NCI-H2171 treated with DMSO at 0.1 percent for 48 hours (cell line): ENCODE data around the gene CHRNA9.

ENCODE experiments used
- DNase-seq: peaks from one replicate; lab custom pipeline; 2025; lab: John Stamatoyannopoulos, UW

The CHRNA9 gene

GRCh38 chr4:40337523-40337922 lies 2.4 kb downstream of the CHRNA9 start:
- no peak for DNase-seq

- no peak for DNase-seq
Measured at GRCh38 chr4:40340030-40340429, 4.9 kb downstream of the CHRNA9 start.

DNA sequence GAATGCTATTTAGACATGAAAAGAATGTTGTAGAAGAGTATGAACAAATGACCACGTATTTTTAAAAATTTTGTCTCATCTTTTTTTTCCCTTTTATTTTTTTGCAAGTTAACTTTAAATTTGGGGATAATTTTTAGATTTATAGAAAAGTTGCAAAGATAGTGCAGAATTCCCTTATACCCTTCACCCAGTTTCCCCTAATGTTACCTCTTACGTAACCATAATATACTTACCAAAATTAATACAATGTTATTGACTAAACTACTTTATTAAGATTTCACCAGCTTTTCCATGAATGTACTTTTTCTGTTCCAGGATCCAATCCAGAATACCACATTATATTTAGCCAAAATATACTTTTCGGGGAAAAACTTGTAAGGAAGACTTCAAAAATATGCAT lies 12.3 kb downstream of the CHRNA9 start:
- no peak for DNase-seq

- no peak for DNase-seq
Measured at GRCh38 chr4:40348000-40348399, 12.9 kb downstream of the CHRNA9 start.

GRCh38 chr4:40349561-40350198 lies 14.5 kb downstream of the CHRNA9 start:
- peak; percentile 88 for DNase-seq

DNA sequence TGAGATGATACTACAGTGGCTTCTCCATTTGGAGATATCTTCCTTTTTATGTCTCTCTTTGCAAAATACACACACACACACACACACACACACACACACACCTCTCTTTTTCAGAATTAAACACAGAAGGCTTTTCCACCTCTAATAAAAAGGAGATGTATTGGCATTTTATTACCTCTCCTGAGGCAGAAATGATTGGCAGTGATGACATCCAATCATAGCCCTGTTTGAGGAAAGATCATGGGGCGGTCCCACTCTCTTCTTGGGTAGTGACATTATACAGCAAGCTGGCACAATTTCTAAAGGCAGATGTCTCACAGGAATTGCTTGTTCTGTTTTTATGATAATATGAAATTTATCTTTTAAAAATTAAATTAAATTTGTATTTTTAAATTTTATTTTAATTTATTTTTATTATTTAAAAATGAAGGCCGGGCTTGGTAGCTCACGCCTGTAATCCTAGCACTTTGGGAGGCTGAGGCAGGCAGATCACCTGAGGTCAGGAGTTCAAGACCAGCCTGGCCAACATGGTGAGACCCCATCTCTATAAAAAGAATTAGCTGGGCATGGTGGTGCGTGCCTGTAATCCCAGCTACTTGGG lies 15.6 kb downstream of the CHRNA9 start:
- no peak for DNase-seq

DNA sequence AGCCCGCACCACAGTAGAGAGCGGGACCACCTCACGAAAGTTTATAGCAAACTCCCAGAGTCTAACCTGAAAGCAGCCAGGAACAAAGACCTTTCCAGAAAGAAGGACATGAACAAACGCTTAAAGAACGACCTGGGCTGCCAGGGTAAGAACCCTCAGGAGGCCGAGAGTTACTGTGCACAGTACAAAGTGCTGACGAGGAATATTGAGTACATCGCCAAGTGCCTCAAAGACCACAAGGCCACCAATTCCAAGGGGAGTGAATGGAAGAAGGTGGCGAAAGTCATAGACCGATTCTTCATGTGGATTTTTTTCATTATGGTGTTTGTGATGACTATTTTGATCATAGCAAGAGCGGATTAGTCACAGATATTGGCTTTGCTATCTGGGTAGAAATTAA lies 19.0 kb downstream of the CHRNA9 start:
- DNase-seq = no peak

DNA sequence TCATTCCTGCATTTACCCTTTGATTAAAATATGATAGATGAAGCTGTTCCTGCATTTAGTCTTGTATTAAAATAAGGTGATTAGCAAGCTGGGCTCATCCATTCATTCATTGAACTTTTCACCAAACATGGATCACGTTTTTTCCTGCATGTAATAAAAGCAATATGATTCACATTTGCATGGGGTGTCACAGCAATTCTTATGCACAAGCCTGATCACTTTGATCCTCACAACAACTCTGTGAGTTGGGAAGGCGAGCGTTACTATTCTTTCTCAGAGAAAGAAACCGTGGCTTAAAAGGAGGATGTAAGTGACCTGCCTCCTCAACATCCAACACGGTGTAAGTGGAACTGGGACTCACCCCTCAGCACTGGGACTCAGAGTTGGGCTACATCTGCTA lies 20.0 kb downstream of the CHRNA9 start:
- no peak for DNase-seq

DNA sequence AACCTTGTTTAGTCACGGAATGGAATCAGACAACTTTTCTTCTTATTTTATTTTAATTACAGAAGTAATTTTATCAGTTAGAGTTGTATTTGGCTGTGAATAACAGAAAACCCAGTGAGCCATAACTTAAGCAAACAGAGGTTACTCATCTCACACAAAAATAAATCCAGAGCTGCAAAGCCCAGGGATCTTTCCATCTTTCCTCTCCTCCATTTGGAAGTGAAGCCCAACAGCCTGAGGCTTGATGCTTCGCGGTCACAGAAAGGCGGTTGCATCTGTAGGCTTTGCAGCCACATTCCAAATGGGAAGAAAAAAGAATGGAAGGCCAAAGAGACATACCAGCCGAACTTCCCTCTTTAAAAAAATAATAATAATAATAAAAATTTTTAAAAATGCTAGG lies 22.6 kb downstream of the CHRNA9 start:
- DNase-seq = no peak

- no peak for DNase-seq
Measured at GRCh38 chr4:40361338-40361737, 26.2 kb downstream of the CHRNA9 start.

- no peak for DNase-seq
Measured at GRCh38 chr4:40363382-40363920, 28.3 kb downstream of the CHRNA9 start.

- DNase-seq = no peak
Measured at GRCh38 chr4:40363945-40364344, 28.8 kb downstream of the CHRNA9 start.

GRCh38 chr4:40365766-40366165 lies 30.6 kb downstream of the CHRNA9 start:
- no peak for DNase-seq

GRCh38 chr4:40367451-40367850 lies 32.3 kb downstream of the CHRNA9 start:
- DNase-seq = no peak

DNA sequence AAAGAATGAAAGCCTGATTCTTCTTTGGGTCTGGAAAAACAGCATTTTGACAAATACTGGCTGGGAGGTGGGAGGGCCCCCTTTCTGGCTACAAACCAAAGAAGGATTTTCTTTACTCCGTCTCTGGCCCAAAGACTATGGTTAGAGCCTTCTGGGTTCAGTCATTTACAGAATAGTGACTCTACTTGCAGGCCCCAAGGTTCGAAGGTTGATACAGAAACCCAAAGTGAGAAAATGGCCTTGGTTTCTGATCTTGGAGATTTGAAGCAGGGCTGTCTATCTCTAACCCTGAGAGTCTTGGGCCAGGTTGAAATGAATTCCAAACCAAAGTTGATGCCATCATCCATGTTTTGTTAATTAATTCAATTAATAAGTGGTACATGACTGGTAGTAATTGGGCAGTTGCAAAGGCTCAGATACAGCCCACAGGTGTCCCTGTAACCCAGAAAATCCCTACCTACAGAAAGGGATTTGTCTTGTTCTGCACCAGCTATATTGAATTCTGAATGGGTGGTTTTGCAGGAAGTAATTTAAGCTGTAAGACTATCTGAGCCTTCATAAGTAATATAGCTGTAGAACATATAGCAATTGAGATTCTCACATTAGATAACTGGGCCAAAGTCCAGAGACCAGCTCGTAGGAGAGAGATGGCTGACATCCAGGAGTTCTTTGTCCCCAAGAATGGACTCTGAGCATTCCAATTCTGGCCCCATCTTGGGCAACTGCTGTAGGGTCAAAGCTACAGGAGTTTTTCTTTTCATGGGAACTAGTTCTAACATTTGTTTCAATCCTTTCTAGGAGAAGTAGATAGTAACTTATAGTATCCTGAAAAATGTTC lies 34.5 kb downstream of the CHRNA9 start:
- no peak for DNase-seq

DNA sequence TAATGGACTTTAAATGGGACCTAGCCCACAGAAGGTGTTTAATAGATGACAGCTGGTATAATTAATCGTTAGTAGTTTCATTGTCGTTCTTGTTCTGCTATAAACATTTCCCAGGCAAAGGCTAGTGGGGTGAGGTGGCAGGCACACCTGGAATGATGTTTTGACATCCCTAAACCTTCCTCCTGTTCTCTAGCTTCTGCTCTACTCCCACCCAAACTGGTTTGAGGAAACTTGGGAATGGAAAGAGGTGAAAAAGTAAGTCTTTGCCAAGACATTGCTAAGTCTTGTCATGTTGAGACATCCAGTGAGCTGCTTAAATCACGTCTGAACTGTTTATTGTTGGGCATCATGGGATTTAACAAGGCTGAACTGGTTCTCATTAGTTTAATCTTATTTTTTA lies 37.5 kb downstream of the CHRNA9 start:
- peak; percentile 2 for DNase-seq

DNA sequence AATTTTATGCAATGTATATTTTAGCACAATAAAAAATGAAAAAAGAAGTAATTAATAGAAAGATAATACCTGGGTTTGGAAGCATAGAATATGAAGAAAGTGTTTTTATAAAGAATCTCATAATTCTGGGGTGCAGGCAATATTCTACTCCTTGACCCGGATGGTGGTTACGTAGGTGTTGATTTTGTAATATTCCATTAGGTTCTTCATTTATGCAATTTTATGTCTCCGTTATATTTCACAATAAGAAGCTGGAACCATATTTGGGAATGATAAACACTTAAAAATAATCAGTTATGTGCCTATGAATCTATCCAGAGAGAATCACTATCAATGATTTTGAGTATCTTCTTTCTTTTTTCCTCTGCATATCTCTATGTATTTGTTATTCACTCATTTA lies 38.5 kb downstream of the CHRNA9 start:
- DNase-seq = no peak

DNA sequence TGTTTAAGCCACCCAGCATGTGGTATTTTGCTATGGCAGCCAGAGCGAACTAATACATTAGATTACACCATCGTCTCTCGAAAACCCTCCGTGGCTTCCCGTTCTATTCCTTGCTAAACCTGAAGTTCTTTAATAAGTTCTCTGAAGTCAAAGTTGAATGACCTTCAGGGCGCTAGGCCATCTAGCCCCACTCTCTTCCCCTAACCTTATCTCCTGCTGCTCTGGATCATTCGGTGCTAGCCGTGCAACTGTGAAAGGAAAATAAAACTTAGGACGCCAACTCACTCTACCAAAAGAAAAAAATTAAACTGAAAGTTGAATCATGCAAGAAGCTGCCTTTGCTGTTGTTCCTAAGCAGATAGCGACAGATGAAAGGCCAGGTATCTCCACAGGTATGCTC lies 40.0 kb downstream of the CHRNA9 start:
- DNase-seq = no peak

GRCh38 chr4:40375620-40376019 lies 40.5 kb downstream of the CHRNA9 start:
- DNase-seq = no peak

DNA sequence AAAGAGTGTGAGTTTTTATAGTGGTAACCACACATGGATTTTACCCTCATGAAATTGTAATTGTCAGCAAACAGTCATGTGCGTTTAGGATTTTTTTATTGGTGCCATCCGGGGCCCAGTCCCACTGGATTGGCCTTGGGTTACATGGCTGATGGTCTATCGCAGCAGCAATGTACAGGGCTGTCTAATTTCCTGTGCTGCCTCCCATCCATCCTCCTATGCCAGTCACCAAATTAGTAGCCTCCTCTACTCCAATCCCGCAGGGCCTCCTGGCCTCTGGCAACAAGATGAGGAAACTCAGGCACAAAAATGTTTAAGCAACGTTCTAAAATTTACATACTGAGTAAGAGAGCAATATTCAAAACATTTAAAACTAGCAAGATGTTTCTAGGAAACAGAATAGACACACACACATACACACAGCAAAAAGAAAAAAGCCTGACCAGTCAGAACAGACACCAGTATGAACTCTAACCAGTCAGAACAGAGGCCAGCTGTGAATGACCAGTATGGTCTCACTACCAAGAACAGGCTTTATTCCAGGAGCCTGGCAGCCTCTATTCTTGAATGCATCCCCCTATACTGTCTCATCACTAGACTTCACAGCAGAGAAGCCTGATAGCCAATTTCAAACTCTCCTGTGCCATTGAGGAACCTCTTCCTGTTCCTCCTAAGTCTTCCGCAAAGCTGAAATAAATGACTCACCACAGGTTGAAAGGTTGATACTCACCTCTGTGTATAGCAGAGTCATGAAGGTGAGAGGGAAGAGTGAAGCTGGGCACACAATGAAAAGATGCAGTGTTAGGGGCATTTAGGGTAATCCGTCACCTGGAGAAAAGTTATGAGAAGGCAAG lies 42.6 kb downstream of the CHRNA9 start:
- no peak for DNase-seq

GRCh38 chr4:40378619-40379018 lies 43.5 kb downstream of the CHRNA9 start:
- no peak for DNase-seq

DNA sequence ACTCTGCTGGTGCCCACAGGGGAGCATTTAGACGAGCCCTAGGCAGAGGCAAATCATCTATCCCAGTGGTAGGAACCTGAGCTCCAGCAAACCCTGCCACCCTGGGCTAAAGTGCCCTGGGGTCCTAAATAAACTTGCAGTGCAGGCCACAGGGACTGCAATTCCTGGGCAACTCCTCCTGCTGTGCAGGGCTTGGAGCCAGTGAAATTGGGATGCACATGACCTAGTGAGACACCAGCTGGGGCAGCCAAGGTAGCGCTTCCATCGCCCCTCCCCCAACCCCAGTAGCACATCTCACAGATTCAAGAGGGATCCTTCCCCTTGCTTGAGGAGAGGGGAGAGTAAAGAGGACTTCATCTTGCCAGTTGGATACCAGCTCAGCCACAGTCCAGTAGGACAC lies 44.1 kb downstream of the CHRNA9 start:
- peak; percentile 7 for DNase-seq
